Glomerular visceral epithelial cell (primary cell): ENCODE measurements around the gene RBM8A.
A peak's percentile ranks its signal among the peaks of the same experiment; 100 is the strongest.
"Not testable (repeated sequence)": the region's sequence is repeated elsewhere in the genome, so short reads cannot be mapped to it uniquely, and the experiment has no call there.

ENCODE experiments used
- DNase-seq: peaks from one replicate; pipeline ENCODE4 v3.0.0-alpha.2; 2016; ENCODE audit errors: extremely low spot score

The RBM8A gene

GRCh38 chr1:145956781-145957442 lies 29.6 kb upstream of the RBM8A start:
- no peak for DNase-seq

GRCh38 chr1:145956361-145956760 lies 29.1 kb upstream of the RBM8A start:
- no peak for DNase-seq

DNA sequence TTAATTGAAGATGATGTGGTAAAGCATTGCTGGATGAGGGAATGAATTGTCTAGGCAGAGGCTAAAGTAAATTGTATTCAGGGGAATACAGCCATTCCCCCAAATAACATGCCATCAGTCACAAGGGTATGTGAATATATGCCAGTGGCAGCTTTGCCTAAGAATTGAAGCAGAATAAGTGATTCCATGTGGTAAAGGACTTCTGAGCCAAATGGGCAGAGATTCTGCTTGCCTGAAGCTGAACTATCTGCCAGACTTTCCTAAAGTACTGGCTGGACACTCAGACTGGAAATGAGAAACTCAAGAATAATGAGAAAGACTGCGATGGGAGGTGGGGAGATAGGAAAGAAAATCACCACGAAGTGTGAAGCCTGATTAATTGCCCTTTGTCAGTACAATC lies 28.2 kb upstream of the RBM8A start:
- no peak for DNase-seq

DNA sequence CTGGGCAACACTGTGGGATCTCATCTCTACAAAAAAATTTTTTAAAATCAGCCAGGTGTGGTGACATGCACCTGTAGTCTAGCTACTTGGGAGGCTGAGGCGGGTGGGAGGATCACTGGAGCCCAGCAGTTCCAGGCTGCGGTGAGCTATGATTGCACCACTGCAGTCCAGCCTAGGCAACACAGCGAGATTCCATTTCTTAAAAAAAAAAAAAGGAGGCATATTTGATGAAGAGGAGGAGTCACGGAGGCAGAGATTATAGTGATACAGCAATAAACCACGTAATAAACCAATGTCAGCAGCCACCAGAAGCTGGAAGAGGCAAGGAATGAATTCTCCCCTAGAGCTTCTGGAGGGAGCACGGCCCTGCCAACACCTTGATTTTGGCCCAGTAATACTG lies 26.6 kb upstream of the RBM8A start:
- DNase-seq = no peak

DNA sequence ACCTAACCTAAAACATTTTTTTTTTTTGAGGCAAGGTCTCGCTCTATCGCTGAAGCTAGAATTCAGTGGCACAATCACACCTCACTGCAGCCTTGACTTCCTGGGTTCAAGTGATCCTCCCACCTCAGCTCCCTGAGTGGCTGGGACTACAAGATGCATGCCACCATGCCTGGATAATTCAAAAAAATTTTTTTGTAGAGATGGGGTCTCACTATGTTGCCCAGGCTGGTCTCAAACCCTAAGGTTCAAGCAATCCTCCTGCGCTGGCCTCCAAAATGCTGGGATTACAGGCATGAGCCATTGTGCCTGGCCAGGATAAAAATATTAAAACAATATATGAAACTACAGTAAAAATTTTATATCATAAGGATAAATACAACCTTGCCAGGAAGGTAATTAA lies 25.6 kb upstream of the RBM8A start:
- DNase-seq = no peak

GRCh38 chr1:145951526-145951925 lies 24.2 kb upstream of the RBM8A start:
- no peak for DNase-seq

DNA sequence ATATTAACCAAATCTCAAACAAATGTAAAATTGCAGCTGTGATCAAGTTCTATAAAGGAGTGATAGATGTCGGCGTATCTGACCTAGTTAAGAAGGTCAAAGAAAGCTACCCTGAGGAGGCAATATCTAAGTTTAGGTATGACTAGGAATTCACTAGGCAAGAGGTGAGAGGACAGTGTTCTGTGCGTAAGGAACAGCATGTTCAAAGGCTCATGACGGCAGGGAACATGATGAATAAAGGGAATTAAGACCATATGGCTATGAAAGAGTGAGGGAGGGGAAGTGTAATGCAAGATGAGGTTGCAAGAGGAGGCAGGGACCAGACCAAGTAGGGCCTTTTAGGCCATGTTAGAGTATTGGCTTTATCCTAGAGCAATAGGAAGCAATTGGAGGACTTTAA lies 21.9 kb upstream of the RBM8A start:
- no peak for DNase-seq

DNA sequence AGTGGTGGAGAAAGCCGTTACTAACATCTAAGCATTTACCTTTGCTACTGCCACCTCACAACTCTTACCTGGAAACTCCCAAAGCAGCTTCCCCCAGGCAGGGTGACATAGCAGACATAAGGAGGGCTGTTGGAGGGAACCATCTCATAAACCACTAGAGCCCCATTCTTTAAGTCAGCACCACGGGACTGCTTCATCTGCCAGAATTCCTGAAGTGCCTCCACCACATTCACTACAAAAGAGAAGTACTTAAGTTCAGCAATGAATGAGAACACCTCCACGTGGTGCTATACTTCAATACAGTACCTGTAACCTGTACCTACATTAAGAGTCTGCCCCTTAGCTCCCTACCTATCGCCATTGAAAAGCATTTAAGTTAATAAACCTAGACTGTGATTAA lies 20.3 kb upstream of the RBM8A start:
- DNase-seq = no peak

DNA sequence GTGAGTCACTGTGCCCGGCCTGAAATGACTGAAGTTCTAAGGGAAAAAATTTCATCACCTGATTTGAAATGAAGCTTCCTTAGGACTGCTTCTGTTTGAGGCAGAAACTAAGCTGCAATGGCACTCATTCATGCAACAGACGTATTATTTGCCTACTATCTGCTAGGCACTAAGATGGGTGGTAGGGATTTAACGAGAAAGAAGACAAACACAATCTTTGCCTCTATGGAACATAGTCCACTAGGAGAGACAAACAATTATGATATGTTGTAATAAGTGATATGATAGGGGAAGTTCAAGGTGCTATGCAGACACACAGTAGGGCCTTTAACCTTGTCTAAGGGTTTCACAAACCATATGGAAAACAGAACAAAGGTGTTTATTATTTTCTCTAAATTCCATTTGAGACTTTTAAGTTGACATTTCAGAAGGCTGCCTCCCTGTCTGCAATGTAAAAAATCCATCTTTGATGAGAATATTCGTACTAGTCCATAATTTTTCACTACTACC lies 19.2 kb upstream of the RBM8A start:
- no peak for DNase-seq

DNA sequence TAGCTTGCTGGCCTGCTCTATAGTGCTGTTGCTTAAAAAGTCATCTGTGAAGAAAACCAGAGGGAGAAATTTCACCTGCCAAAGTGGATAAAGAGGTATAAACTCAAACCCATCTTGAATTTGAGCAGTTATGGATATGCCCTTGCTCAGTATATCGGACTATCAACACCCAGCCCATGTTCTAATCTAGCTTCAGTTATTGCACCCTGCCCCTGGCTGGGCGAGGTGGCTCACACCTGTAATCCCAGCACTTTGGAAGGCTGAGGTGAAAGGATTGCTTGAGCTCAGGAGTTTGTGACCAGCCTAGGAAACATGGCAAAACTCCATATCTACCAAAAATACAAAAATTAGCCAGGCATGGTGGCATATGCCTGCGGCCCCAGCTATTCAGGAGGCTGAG lies 17.2 kb upstream of the RBM8A start:
- no peak for DNase-seq

GRCh38 chr1:145942871-145943270 lies 15.6 kb upstream of the RBM8A start:
- no peak for DNase-seq

DNA sequence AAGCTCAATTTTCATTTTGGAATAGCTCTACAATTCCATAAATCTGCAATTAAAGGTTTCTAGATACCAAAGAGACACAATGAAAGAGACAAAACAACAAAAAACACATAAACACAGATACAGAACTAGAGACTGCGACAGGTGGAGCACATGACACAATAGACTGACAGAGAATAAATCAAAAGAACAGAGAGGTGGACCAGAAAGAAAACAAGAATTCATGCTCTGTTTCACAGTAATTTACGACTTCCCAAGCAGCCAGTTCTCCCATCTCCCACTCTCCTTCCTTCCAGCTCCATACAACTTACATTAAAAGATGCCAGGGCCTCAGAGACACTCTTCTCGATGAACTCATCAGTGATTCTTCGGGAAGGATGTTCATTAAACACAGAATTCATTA lies 15.1 kb upstream of the RBM8A start:
- no peak for DNase-seq

GRCh38 chr1:145937436-145937835 lies 10.2 kb upstream of the RBM8A start:
- no peak for DNase-seq

DNA sequence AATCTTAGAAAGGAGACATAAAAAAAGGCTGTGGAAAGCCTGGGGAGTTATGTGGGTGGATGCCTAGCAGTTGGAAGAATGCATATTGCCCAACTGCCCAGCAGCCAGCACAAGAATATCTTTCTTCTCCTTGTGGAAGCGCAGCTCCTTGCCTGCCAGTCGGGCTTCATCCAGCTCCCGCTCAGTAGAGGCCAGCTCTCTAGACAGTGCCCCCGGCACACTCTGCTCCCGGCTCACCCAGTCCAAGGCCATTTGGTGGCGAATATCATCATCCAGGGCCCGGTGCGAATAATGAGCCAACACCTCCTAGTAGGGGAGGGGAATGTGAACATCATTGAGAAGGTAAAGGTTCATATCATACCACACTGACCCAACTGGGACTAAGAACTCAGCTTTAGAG lies 9.0 kb upstream of the RBM8A start:
- DNase-seq = no peak

- no peak for DNase-seq
These were observed 8.4 kb upstream of the RBM8A start for GRCh38 chr1:145935708-145936107.

- DNase-seq = not testable (repeated sequence)
These were observed 5.3 kb upstream of the RBM8A start for GRCh38 chr1:145932522-145933009.

DNA sequence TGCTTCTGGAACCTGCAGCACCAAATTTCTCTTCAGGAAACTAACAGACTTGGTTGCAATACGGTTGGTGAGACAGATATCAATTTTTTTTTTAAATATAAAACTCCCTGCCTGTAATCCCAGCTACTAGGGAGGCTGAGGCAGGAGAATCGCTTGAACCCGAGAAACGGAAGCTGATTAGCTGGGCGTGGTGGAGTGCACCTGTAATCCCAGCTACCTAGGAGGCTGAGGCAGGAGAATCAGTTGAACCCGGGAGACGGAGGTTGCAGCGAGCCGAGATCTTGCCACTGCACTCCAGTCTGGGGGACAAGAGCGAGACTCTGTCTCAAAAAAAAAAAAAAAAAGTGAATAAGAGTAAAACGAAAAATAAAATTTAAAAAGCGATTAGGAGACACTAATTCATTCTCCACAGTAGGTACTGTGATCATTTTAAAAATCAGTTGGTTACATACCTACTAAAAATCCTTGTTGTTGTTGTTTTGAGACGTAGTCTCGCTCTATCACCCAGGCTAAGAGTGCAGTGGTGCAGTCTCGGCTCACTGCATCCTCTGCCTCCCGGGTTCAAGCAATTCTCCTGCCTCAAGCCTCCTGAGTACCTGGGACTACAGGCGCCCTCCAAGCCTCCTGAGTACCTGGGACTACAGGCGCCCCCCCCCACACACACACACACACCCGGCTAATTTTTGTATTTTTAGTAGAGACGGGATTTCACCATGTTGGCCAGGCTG lies 796 bp upstream of the RBM8A start:
- no peak for DNase-seq

DNA sequence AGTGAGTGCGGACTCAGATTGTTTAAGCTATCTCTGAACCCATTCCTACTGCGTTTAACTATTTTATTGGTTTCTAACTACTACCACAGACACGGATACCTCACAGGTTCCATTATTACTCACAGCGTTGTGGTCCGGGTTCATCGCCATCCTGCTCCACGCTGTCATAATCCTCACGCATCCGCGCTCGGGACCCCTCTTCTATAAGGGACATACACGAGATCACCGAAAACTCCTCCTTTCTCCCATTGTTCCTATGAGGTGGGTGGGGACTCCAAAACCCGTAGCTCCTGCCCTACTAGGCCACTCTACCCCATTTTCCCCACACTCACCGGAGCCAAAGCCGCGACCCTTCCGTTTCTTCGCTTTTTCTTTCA lies 610 bp downstream of the RBM8A start:
- no peak for DNase-seq

DNA sequence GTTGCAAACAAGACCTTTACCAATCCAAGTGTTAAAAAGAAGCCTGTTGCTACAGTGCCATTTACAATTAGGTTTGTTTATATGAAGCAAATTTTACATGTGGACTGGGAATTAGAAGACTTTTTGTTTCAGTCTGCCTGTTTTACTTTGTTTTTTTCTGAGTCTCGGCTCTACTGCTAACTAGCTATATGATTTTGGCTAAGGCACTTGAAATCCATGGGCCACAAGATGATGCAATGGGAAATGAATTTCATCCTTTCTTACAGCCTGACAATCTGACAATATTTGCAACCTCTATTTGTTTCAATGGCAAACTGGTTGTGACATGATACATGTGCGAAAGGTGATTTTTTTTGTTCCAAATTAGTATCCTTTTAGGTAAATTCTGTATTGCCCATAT lies 5.0 kb downstream of the RBM8A start:
- DNase-seq = no peak

- not testable (repeated sequence) for DNase-seq
These were observed 7.0 kb downstream of the RBM8A start for GRCh38 chr1:145920297-145920696.

- DNase-seq = peak; percentile 80
These were observed 8.0 kb downstream of the RBM8A start for GRCh38 chr1:145918992-145919939.
